Calu3 (cell line): ENCODE measurements around the gene RRP12. TPM values are rescaled to one million over a fixed set of nuclear protein-coding genes. Genes with fewer than 3 reads are reported as not detected.

Source experiments
- BruUV-seq: library from RNA; stranded (reverse); fragments of 400-500 nt; replicated peaks from 2 replicates; lab custom pipeline; 2021; lab: Mats Ljungman, UMichigan
- CTCF ChIA-PET: fragments of 300-600 bp; sonication (Branson Sonifier 250); formaldehyde crosslinking; loops from one replicate; lab custom pipeline; 2022; ENCODE audit warnings: antibody characterized with exemption; lab: Charles Lee
- DNase-seq: peaks from one replicate; pipeline ENCODE4 v3.0.0; 2022
- H3K27ac Mint-ChIP-seq: one replicate; pipeline ENCODE4 v1.8.0; 2022; ENCODE audit warnings: mixed read lengths; ENCODE audit not compliant: unreplicated experiment
- H3K27me3 Mint-ChIP-seq: one replicate; pipeline ENCODE4 v1.8.0; 2022; ENCODE audit warnings: mixed read lengths; ENCODE audit not compliant: unreplicated experiment
- H3K36me3 Mint-ChIP-seq: one replicate; pipeline ENCODE4 v1.8.0; 2022; ENCODE audit warnings: mild to moderate bottlenecking, moderate library complexity, mixed read lengths; ENCODE audit not compliant: insufficient read depth, unreplicated experiment
- H3K4me1 Mint-ChIP-seq: one replicate; pipeline ENCODE4 v1.8.0; 2022; ENCODE audit warnings: mild to moderate bottlenecking, low read depth, mixed read lengths; ENCODE audit not compliant: unreplicated experiment
- H3K4me3 Mint-ChIP-seq: one replicate; pipeline ENCODE4 v1.8.0; 2022; ENCODE audit warnings: mild to moderate bottlenecking, low read depth, moderate library complexity, mixed read lengths; ENCODE audit not compliant: unreplicated experiment
- H3K9me3 Mint-ChIP-seq: one replicate; pipeline ENCODE4 v1.8.0; 2022; ENCODE audit warnings: low read depth, mixed read lengths; ENCODE audit not compliant: unreplicated experiment
- CTCF ChIP-seq: fragments of 200-600 bp; IDR thresholded peaks from one replicate; pipeline ENCODE4 v1.8.0; 2022; ENCODE audit warnings: antibody characterized with exemption; ENCODE audit not compliant: unreplicated experiment
- intact Hi-C: fragments of 100-400 bp; cut with micrococcal nuclease; formaldehyde crosslinking; loops from one replicate; pipeline ENCODE4 v1.10.0; 2022; ENCODE audit not compliant: unreplicated experiment
- total RNA-seq: library from RNA; stranded (reverse); gene quantifications from 2 replicates; pipeline ENCODE4 v1.2.3, GENCODE V29; 2022

Gene RRP12
- total RNA-seq, 1 experiment from 2014 or later: 52.6 TPM

GRCh38 chr10:97318772-97319651, 82.1 kb downstream of the RRP12 start, which contains the start of gene FRAT1:
Gene FRAT1 (plus strand): TSS chr10:97319271. CDS start chr10:97319454, 183 bp downstream.
- DNase-seq: peak; percentile 83
- BruUV-seq: no TSS peak
- Mint-ChIP-seq H3K9me3 (no peaks in the 10 kb centered on the region), H3K36me3 (peaks cover 18% of the 10 kb centered on the region), H3K27ac (peak within 1 kb of the TSS; percentile 97), H3K4me3 (peak within 1 kb of the TSS; percentile 77), H3K27me3 (no peaks in the 10 kb centered on the region), H3K4me1 (peaks cover 13% of the 10 kb centered on the region)
- CTCF ChIA-PET: interaction anchor here (1.2 to 1.5 kb wide), 2 partner anchors 9 to 40 kb away, joined by 3 to 7 read pairs; no protein-coding TSS in a partner anchor
- intact Hi-C loops: no loop called here
- no peak for TF ChIP-seq CTCF

GRCh38 chr10:97314671-97315070, 86.5 kb downstream of the RRP12 start:
- no peak for TF ChIP-seq CTCF
- Mint-ChIP-seq H3K4me1 (peaks cover 8% of the 10 kb centered on the region), H3K36me3 (peaks cover 11% of the 10 kb centered on the region), H3K27ac (no peak overlapping the region), H3K4me3 (no peak overlapping the region), H3K27me3 (no peaks in the 10 kb centered on the region), H3K9me3 (no peaks in the 10 kb centered on the region)
- no TSS peak for BruUV-seq
- intact Hi-C loops: no loop called here
- no peak for DNase-seq
- CTCF ChIA-PET: interaction anchor here (0.6 kb wide), 1 partner anchor 64 kb away, joined by 3 read pairs; no protein-coding TSS in a partner anchor

GRCh38 chr10:97312897-97313296, 88.2 kb downstream of the RRP12 start:
- DNase-seq: no peak
- CTCF ChIA-PET: no interaction called here
- Mint-ChIP-seq H3K36me3 (no peaks in the 10 kb centered on the region), H3K9me3 (no peaks in the 10 kb centered on the region), H3K27ac (no peak overlapping the region), H3K27me3 (no peaks in the 10 kb centered on the region), H3K4me3 (no peak overlapping the region), H3K4me1 (no peaks in the 10 kb centered on the region)
- BruUV-seq: no TSS peak
- intact Hi-C loops: no loop called here
- TF ChIP-seq CTCF: no peak

GRCh38 chr10:97311111-97311626, 90.0 kb downstream of the RRP12 start:
- no peak for TF ChIP-seq CTCF
- H3K27me3 Mint-ChIP-seq: no peaks in the 10 kb centered on the region

More at GRCh38 chr10:97311111-97311626, 90.0 kb downstream of the RRP12 start:
- intact Hi-C loops: no loop called here
- CTCF ChIA-PET: no interaction called here
- H3K36me3 Mint-ChIP-seq: no peaks in the 10 kb centered on the region
- BruUV-seq: no TSS peak
- no peaks in the 10 kb centered on the region for H3K9me3 Mint-ChIP-seq
- H3K4me3 Mint-ChIP-seq: no peak overlapping the region
- no peaks in the 10 kb centered on the region for H3K4me1 Mint-ChIP-seq
- no peak for DNase-seq
- H3K27ac Mint-ChIP-seq: no peak overlapping the region
